Measurements from ENCODE around the gene E2F6.
A peak's percentile ranks its signal among the peaks of the same experiment; 100 is the strongest.

Gene E2F6

GRCh38 chr2:11422491-11422865, 43.5 kb downstream of the E2F6 start:
- TF ChIP-seq POLR2A (IDR thresholded peaks at IDR 0.05; ENCODE audit: low read length) (no peak), GATA1 (IDR thresholded peaks at IDR 0.05; ENCODE audit: low read depth, low read length) (no peak)
- DNase-seq = no peak

DNA sequence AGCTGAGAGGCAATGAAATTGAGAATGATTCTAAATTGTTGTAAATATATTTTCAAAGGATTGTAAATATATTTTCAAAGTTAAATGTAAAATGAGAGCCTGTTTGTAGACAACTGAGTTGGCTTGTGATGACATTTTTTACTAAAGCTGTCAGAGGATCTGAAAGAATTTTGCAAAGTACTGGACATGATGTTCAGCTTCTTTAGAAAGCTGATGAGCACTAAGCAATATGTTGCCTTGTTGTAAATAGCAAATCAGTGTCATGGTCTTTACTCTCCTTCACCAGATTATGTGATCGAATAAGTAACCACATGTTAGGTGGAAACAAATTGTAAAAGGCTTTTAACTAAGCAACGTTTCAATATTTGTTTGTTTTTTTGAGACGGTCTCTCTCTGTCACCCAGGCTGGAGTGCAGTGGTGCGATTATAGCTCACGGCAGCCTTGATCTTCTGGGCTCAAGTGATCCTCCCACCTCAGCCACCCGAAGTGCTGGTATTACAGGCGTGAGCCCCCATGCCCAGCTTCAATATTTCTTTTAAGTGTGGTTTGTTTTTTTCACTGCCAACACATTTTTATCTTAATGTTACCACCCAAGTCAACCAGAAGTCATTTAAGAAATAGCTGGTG, 44.0 kb downstream of the E2F6 start:
- no peak for DNase-seq
- no peak for TF ChIP-seq GATA1 (IDR thresholded peaks at IDR 0.05; ENCODE audit: low read depth, low read length)
- no peak for TF ChIP-seq POLR2A (IDR thresholded peaks at IDR 0.05; ENCODE audit: low read length)

GRCh38 chr2:11420671-11421070, 45.3 kb downstream of the E2F6 start:
- TF ChIP-seq GATA1 (IDR thresholded peaks at IDR 0.05; ENCODE audit: low read depth, low read length) = no peak
- TF ChIP-seq POLR2A (IDR thresholded peaks at IDR 0.05; ENCODE audit: low read length) = no peak
- no peak for DNase-seq

DNA sequence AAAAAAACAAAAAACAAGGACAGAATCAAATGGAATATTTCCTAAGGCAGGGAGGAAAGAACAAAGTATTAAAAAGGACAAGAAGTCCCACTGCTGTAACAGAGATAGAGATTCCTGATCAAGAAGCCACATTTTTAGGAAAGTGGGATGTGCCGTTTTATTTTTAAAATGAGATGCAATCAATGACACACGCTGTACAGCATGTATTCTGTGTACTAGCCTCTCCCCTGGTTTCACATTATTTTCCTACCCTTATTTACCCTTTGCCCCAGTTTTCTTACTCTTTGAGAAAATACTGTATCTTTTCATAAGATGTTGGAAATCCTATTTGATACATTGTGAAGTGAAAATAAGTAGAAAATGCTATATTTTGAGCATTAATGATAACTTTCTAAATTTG, 45.8 kb downstream of the E2F6 start:
- no peak for TF ChIP-seq GATA1 (IDR thresholded peaks at IDR 0.05; ENCODE audit: low read depth, low read length)
- TF ChIP-seq POLR2A (IDR thresholded peaks at IDR 0.05; ENCODE audit: low read length) = no peak
- DNase-seq = no peak

DNA sequence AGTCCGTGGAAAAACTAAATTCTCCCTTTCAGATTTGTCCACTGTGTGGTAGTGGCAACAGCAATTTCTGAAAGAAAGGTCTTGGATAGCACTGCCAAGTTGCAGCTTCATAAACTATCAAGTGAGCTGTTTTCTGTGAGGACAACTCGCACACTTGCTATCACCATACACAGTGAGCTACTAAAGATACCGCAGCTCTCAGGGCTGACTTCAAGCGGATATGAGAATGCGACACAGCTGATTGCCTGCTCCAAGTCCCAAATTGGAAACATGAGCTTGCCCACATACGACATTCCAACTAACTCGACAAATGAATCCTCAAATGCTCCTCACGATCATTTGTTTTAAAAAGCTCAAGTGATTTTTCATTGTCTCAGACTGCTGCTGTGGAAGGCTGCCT, 46.2 kb downstream of the E2F6 start:
- TF ChIP-seq POLR2A (IDR thresholded peaks at IDR 0.05; ENCODE audit: low read length) (no peak), GATA1 (IDR thresholded peaks at IDR 0.05; ENCODE audit: low read depth, low read length) (no peak)

GRCh38 chr2:11417946-11418585, 47.9 kb downstream of the E2F6 start:
- TF ChIP-seq GATA1 (IDR thresholded peaks at IDR 0.05; ENCODE audit: low read depth, low read length) = no peak
- TF ChIP-seq POLR2A (IDR thresholded peaks at IDR 0.05; ENCODE audit: low read length) = no peak
- DNase-seq = peak; percentile 42 to 53

More for the DNA sequence above, 46.2 kb downstream of the E2F6 start:
- DNase-seq = no peak

- TF ChIP-seq POLR2A (IDR thresholded peaks at IDR 0.05; ENCODE audit: low read length) = no peak
- no peak for TF ChIP-seq GATA1 (IDR thresholded peaks at IDR 0.05; ENCODE audit: low read depth, low read length)
- no peak for DNase-seq
These were observed 49.0 kb downstream of the E2F6 start for GRCh38 chr2:11416931-11417330.

GRCh38 chr2:11416186-11416585, 49.8 kb downstream of the E2F6 start:
- no peak for TF ChIP-seq GATA1 (IDR thresholded peaks at IDR 0.05; ENCODE audit: low read depth, low read length)
- TF ChIP-seq POLR2A (IDR thresholded peaks at IDR 0.05; ENCODE audit: low read length) = no peak

GRCh38 chr2:11414372-11415124, 51.4 kb downstream of the E2F6 start:
- no peak for TF ChIP-seq POLR2A (IDR thresholded peaks at IDR 0.05; ENCODE audit: low read length)
- TF ChIP-seq GATA1 (IDR thresholded peaks at IDR 0.05; ENCODE audit: low read depth, low read length) = no peak
- no peak for DNase-seq

More at GRCh38 chr2:11416186-11416585, 49.8 kb downstream of the E2F6 start:
- no peak for DNase-seq

GRCh38 chr2:11412449-11412810, 53.5 kb downstream of the E2F6 start:
- TF ChIP-seq POLR2A (IDR thresholded peaks at IDR 0.05; ENCODE audit: low read length) (no peak), GATA1 (IDR thresholded peaks at IDR 0.05; ENCODE audit: low read depth, low read length) (no peak)
- DNase-seq = no peak

DNA sequence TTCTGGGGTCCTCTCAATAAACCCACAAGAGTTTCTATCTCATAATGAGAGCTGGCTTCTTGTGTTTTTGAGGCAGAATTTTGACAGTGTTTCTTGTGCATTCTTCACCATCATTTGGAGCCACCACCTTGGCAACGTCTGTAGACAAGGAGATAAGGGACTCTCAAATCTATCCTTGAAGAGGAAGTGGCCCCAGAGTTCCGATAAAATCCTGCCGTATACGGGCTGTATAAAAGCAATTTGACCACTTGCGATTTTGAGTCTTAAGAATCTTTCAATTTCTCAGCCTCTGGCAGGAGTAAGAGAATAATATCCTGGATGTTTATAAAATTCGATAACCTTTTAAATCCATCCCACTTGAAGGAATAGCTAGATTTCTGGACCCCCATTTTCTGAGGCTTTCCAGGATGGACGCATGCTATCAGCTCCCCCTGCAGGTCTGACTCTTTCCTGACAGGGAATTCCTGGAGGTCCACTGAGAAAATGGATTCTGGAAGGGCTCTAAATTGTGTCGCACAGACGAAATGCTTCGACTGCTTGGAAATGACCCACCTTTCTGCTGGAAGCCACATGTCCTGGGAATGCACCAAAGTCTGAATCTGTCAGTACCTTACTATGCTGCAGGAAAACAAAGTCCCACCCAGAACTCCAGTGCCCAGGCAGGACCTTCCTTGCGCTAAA, 54.1 kb downstream of the E2F6 start:
- TF ChIP-seq GATA1 (IDR thresholded peaks at IDR 0.05; ENCODE audit: low read depth, low read length) = no peak
- no peak for TF ChIP-seq POLR2A (IDR thresholded peaks at IDR 0.05; ENCODE audit: low read length)
- peak; percentile 21 to 44 for DNase-seq

DNA sequence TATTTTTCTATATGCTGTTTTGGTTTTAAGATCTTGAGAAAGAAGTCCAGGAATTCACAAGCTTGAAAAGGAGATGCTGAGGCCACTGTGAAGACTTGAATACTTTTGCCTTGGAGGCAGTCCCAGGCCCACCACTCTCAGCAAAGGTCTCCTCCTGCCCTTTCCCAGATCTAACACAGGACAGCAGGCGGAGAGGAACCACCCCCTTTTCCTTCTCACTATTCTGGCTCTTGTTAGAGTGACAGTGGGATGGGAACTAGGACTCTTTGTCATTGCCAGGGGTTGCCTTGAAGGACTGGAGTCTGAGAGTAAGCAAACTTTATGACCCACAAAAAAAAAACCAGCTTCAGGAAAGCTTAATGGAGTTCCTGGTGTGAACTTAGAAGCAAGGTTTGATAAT, 54.7 kb downstream of the E2F6 start:
- TF ChIP-seq POLR2A (IDR thresholded peaks at IDR 0.05; ENCODE audit: low read length) (no peak), GATA1 (IDR thresholded peaks at IDR 0.05; ENCODE audit: low read depth, low read length) (no peak)
- no peak for DNase-seq

GRCh38 chr2:11410101-11410500, 55.9 kb downstream of the E2F6 start:
- DNase-seq = no peak
- TF ChIP-seq POLR2A (IDR thresholded peaks at IDR 0.05; ENCODE audit: low read length) (no peak), GATA1 (IDR thresholded peaks at IDR 0.05; ENCODE audit: low read depth, low read length) (no peak)

- no peak for DNase-seq
- TF ChIP-seq GATA1 (IDR thresholded peaks at IDR 0.05; ENCODE audit: low read depth, low read length) (no peak), POLR2A (IDR thresholded peaks at IDR 0.05; ENCODE audit: low read length) (no peak)
These were observed 56.4 kb downstream of the E2F6 start for GRCh38 chr2:11409572-11409959.

Measured in erythroblast (primary cell).